T1000 (cell line): ENCODE data around the gene MSLN.
"Not testable (repeated sequence)": the region's sequence is repeated elsewhere in the genome, so short reads cannot be mapped to it uniquely, and the experiment has no call there.

Source experiments
- DNase-seq: peaks from one replicate; lab custom pipeline; 2025; ENCODE audit warnings: mixed read lengths; lab: John Stamatoyannopoulos, UW

The MSLN gene

DNA sequence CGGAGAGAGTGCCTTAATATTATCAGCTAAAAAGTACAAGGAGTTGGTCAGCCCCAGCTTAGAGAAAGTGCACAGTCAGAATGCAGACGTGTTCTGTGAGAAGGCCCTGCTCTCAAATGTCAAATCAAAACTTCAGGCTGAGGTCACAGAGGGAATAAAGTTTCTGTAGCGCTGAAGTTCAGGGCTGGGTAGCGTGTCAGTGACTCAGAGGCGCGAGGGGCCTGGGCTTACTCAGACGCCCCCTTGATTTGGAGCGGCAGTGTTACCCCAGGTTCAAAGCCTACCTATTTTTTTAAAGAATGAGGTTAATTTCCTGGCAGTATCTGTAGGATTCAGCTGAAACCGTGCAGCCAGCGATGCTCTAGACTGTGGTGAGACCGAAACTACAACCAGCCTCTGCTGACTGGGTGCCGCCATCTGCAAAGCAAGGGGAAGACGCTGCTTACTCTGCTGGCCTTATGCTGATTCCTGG lies 24.5 kb upstream of the MSLN start:
- DNase-seq: no peak

DNA sequence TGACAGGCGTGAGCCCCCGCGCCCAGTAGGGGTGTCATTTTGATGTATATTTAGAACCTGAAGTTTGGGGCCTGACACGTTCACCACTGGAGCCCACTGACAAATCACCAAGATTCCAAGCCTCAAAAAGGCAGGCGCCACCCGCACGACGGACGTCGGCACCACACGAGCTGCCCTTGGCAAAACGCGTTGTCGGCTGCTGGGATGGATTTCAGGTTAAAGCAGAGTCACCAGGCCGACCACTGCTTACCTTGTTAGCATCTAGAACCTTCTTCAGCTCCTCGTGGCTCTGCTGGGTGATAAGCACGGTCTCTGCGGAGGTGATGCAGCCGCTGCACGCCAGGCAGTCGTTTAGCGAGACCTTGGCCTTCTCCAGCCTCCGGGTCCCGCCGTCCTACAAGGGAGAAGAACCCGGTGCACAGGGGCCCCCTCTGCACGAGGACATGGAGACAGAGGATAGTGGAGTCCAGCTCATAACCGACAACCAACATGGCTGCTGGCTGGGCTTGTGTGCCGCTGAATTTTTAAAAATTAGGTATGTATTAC lies 23.5 kb upstream of the MSLN start:
- no peak for DNase-seq

DNA sequence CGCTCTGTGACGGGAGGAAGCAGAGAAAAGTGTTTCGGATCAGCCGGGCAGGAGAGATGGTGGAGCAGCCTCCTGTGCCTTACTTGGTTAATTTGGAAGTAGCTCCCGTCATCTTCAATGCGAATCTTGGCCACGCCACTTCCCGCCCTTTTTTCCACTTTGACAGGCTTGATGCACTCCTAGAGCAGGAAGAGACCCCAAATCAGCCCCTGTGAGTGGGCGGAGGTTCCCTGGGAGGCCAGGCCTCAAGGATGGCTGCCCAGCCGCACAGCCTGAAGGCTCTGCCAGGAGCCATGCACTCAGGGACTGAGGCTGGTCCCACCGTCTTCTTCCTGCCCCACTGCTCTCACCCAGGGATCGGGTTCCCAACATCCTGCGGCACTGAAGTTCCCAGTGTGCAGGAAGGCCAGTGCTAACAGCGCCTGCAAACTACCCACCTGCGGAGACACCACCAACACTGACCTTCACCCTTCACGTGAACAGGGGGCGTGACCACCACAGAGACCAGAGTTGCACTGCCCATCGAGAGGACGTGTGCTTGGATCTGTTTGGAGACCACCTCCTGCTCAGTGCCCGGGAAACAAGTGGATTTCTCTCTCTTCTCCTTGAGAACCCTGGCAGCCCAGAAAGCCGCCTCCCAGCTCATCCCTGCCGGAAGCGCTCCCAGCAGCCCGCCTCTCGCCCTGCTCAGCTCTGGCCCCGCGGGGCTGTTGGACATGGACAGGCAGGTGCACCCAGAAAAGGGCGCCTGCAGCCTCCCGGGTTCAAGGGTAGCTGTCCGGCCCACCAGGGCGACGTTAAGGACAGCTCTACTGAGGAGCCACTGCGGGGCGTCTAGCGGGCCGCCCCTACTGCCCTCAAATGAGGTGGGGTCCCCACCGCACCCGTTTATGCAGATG lies 20.7 kb upstream of the MSLN start:
- no peak for DNase-seq

DNA sequence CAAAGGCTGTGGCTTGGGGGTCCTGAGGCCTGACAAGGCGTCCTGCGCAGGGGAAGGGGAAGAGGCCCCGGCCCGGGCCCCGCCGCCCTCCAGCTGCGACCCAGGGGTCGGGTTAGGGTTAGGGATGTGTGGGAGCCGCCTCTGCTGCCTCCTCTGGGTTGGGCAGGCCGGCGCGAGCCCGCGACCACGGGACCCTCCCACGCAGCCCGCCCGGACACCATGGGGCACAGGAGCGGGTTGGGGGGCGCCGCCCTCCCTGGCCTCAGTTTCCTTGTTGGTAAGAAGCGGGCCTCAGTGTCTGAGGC lies 20.1 kb upstream of the MSLN start:
- no peak for DNase-seq

DNA sequence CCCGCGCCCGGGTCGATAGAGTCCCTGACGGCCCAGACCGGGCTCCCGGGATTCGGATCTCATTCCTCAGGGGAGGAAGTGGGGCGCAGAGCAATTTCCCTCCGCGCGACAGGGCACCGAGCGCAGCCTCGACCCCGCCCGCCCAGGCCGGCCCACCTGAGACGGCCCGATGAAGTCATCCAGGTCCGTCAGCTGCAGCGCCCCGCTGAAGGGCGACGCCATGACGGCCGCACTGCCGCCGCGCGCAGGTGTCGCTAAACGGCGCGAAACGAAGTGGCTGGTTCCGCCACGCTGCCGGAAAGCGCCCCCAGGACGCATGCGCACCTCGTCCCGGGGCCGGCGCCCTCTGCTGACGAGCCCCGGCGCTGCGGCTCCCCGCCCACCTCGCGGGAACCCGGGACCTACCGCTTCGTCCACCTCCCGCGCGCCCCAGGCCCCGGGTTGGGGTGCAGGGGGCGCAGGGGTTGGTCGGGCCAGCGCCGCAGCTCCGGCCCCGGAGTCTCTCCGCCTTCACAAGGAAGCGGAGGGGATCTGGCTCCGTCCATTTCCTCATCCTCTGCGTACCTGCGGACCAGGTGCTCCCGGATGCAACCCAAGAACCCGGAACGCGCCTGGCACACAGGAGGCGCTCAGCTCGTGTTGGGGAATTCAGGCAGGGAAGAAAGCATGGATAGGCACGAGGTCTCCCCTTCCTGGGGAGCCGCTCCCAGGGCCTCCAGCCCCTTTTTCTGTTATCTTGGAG lies 19.6 kb upstream of the MSLN start, which contains the start of gene CIAO3:
CIAO3 (minus strand) TSS at position 234 of the 742 bp plus-strand sequence; CDS start at position 222, 12 bp downstream.
- DNase-seq: peak; percentile 91

DNA sequence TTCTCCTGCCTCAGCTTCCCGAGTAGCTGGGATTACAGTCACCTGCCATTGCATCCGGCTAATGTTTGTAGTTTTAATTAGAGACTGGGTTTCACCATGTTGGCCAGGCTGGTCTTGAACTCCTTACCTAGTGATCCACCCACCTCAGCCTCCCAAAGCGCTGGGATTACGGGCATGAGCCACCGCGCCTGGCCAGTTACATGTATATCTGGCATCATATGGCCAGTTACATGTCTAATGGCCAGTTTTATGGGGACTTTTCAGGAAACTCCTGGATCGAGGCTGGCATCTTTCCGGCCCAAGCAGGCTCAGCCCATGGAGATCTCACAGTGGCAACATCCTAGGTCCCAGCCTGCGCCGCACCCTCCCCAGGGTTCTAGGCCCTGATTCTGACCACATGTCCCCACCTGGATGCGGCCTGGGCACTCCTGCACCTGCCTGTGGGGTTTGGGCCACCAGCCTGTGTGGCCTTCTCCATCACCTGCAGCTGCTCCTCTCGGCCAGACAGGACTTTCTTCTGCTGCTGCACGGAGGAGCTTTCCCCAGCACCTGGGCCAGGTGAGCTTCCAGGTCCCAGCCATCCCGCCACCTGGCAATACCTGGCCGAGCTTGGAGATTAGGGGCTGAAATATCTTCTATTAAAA lies 18.4 kb upstream of the MSLN start:
- no peak for DNase-seq

DNA sequence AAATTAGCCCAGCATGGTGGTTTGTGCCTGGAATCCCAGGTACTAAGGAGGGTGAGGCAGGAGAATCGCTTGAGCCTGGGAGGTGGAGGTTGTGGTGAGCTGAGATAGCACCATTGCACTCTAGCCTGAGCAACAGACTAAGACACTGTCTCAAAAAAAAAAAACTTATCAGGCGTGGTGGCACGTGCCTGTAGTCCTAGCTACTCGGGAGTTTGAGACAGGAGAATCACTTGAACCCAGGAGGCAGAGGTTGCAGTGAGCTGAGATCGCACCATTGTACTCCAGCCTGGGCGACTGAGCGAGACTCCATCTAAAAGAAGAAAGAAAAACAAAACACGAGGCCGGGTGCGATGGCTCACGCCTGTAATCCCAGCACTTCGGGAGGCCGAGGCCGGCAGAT lies 17.6 kb upstream of the MSLN start:
- DNase-seq: not testable (repeated sequence)

DNA sequence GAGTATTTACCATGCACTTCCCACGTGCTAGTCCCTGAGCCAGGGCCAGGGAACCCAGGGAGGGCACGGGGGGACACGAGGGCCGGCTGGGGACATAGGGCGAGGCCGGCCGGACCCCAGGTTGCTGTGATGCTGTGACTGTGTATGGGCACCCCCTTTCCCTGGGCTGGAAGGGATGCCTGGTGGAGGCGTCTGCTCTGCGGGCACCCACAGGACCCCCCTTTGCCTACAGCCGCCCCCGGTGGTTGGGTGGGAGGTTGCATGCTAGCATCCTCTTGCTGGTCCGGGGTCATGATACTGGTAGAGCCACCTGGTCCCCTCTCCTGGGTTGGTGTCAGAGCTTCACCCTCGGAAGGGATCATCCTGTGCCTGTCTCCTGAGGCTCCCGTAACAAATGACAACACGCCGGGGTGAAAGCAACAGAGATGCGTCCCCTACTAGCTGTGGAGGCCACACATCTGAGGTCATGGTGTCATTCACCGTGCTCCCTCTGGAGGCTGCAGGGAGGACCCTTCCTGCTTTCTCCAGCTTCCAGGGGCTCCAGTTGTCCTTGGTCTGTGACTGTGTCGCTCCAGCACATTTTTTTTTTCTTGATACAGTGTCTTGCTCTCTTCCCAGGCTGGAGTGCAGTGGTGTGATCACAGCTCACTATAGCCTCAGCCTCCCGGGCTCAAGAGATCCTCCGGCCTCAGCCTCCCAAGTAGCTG lies 16.6 kb upstream of the MSLN start:
- DNase-seq: no peak

DNA sequence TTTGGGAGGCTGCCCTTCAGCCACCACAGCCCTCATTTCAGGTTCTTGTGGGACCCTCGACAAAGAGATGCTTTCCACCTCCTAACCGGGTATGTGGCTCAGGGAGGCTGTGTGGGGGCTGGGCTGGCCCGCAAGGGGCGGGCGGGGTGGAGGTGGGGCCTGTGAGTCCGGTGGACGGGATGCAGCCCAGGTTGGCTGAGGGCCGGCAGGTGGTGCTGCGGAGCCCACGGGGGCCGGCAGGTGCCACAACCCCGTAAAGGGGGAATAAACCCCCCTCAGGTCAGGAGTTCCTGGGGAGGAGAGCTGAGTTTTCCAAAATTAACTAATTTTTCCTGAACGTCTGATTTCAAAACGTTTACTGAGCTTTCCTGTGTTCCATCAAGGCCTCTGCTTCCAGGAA lies 14.8 kb upstream of the MSLN start:
- no peak for DNase-seq

DNA sequence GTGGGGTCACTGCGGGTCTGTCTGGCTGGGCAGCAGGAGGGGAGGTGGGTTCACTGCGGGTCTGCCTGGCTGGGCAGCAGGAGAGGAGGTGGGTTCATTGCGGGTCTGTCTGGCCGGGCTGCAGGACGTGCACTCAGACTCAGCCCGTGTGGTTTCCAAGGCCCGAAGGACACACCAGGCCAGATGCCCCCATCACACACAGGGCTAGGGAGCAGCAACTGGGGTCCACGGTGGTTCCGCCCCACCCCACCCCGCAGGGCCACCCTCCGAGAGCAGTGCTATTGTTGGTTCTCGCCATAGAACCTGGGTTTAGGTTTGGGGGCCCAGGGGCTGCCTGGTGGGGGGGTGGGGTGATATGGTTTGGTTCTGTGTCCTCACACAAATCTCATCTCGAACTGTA lies 13.9 kb upstream of the MSLN start:
- no peak for DNase-seq

DNA sequence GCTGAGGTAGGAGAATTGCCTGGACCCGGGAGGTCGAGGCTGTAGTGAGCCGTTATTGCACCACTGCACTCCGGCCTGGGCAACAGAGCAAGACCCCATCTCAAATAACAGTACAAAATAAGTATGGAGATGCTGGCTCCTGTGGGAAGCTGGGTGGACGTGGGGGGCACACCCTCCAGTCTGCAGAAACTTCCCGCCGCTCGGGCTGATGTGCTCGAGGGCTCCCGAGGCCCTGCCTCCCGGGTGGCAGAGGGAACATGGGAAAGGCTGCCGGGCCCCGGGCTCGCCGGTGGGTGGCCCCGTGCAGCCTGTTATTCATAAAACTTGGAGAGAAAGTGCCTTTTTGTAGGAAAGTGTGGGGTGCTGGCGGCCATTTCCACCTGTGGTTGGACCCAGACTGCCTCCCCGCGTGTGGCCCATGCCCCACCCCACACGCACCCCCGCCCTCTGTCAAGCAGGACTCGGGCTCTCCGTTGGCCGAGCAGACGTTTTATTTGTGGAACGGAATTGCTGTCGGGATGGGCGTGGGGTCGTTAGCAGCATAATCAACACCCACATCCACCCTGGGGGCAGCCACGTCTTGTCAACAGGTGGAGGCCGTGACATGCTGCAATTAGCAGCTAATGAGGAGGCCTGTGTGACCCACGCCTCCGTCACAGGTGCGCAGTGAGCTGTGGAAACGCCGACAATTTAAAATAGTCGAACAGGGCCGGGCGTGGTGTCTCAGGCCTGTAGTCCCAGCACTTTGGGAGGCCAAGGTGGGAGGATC lies 12.4 kb upstream of the MSLN start:
- DNase-seq: no peak

DNA sequence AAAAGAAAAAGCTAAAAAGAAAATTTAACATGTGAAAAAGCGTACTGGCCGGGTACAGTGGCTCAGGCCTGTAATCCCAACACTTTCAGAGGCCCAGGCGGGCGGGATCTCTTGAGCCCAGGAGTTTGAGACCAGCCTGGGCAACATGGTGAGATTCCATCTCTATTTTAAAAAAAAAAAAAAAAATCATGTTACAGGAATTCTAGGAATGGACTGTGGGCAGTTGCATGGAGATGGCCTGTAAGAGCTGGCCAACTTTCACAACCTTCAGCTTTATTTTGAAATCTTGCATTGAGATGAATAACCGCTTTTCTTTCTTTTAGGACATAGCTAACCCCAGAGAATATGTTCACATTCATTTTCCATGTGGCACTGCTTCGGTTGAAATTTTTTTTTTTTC lies 11.5 kb upstream of the MSLN start:
- no peak for DNase-seq

DNA sequence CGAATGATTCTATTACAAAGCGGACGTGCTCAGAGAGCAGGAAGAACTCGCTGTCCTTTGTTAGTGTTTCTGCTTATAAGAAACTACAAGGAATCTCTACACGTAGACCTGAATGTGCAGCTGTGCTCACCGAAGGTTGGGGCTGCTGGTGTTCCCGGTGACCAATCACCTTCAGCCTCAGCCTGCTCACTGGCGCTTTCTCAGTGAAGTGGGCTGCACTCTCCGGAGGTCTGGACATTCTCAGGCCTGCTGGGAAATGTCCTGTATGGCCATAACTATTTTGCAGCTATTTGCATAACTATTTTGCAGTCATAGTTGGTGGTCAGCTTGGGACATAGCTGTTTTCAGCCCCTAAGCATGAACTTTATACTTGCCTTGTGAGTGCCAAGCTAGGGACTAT lies 10.0 kb upstream of the MSLN start:
- no peak for DNase-seq

DNA sequence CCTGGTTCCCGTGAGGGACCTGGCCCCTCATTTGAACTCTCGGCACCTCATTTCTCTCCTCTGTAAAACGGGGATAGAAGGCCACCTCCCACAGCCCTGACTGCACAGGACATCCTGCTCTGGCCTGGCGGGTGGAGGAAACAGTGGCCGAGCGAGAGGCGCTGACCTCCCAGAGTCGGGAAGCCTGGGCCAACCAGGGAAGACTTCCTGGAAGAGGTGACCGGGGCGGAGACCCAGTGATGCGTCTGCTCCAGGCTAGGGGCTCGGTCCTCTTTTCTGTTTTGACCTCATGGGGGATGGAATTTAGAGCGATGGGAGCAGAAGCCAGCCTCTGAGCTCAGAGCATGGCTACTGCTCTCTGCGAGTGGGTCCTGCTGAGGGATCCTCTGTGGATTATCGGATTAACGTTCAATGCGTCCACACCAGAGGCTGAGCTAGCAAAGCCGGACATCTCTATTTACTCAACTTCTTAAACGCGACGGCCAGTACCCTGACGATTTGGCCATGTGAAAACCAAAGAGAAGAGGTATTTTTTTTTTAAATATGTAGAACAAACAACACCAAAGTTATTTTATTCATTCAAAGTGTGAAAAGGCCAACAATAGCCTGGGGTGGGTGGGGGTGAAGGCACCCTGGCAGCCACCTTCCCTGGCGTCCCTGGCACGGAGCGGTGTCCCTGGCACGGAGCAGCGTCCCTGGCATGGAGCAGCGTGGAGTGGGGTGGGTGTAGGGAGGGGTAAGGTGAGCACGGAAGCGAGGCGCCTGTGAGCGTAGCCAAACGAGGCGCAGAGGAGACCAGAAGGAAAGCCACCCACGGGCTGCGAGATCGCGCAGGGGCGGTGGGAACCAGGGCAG lies 9.2 kb upstream of the MSLN start:
- DNase-seq: no peak

DNA sequence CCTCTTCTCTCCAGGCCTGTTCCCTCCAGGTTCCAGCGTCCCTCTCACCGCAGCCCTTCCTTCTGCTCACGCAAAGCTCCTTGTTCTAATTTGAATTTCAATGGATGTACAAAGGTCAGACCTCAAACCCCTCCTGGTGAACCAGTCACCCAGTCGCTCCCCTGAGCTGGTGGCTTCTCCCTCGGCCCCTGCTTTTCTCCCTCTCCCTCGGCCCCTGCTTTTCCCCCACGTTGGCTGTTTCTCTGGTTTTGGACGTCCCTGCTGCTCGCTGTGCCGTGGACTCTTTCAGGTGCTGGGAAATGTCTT lies 8.6 kb upstream of the MSLN start:
- no peak for DNase-seq

DNA sequence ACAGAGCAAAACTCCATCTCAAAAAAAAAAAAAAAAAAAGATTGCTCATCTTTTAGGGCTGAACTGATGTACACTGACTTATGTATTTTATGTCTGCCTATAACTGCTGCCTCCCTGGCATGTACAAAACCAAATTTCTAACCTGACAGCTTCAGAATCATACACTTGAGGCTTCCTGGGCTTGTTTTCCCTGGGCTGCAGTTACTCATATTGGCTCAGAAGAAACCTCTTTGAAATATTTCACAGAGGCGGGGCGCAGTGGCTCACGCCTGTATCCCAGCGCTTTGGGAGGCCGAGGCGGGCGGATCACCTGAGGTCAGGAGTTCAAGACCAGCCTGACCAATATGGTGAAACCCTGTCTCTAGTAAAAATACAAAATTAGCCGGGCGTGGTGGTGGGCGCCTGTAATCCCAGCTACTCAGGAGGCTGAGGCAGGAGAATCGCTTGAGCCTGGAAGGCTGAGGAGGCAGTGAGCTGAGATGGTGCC lies 6.4 kb upstream of the MSLN start:
- not testable (repeated sequence) for DNase-seq

DNA sequence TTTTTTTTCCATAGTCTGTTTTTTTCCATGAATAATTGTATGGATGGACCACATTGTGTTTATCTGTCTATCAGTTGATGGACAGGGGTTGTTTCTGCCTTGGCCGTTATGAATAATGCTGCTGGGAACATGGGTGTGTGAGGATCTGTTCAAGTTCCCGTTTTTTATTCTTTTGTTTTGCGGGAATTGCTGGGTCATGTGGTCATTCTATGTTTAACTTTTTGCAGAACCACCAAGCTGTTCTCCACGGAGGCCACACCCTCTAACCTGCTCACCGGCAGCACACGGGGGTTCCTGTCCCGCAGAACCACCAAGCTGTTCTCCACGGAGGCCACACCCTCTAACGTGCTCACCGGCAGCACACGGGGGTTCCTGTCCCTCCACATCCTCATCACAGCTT lies 5.9 kb upstream of the MSLN start:
- DNase-seq: no peak

DNA sequence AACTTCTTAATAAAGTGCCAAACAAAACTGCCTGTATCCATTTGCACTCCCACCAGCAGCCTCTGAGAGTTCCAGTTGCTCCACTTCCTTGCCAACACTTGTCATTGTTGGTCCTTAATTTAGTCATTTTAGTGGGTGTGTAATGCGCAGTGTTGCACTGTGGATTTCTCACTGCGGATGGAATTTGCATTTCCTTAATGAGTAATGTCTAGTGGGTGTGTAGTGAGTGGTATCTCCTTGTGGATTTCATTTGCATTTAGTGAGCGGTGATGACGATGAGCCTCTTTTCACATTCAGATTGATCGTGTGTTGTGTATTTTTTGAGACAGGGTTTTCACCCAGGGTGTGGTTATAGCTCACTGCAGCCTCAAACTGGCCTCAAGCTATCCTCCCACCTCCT lies 4.1 kb upstream of the MSLN start:
- no peak for DNase-seq

DNA sequence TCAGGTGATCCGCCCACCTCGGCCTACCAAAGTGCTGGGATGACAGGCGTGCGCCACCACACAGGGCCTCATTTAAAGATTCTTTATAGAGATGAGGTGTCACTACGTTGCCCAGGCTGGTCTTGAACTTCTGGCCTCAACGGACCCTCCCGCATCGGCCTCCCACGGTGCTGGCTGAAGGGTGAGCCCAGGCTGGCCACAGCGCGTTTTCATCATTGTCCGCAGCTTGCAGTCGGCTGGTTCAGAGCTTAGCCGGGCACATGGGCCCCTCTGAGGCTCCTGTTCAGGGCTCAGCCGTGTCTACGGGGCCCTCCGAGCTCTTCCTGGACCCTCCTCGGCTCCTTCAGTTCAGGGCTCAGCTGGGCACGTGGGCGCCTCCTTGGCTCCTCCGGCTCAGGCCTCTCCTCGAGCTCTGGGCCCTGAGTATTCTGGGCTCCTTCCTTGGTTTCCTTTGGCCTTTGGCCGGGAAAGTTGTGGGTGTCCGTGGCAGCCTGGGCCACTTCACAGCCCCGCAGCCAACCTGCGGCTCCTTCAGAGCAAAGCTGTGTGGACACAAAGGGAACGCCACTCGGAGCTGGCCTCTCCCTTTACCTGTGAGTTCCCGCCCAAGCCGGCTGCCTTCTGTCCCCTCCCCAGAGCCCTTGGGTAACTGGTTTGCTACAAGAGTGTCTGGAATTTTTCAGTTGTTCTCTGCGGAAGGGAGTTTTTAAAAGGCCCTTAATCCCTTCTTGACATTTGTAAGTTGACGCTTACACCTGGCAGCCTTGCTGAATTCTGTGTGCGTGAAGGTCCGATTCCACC lies 1.2 kb upstream of the MSLN start:
- DNase-seq: no peak
